DOHH2 (cell line): ENCODE data around the gene PLEKHH3.

ENCODE experiments used
- H3F3A ChIP-seq: fragments of 200-600 bp; sonication (generic), shearing (Covaris generic); 2 replicates; pipeline ENCODE4 v1.6.0; 2016; ENCODE audit warnings: antibody characterized with exemption, mild to moderate bottlenecking; ENCODE audit not compliant: control insufficient read depth, insufficient read depth
- H3K27ac ChIP-seq: fragments of 200-600 bp; sonication (generic); 2 replicates; pipeline ENCODE4 v1.5.1; 2014; ENCODE audit warnings: low read depth, mild to moderate bottlenecking, low read length, moderate library complexity
- H3K27me3 ChIP-seq: fragments of 200-600 bp; sonication (generic); 2 replicates; pipeline ENCODE4 v1.6.1; 2014; ENCODE audit warnings: mild to moderate bottlenecking, low read length, mixed read lengths; ENCODE audit not compliant: control insufficient read depth
- H3K36me3 ChIP-seq: fragments of 200-600 bp; sonication (generic); 2 replicates; pipeline ENCODE4 v1.6.1; 2014; ENCODE audit warnings: mild to moderate bottlenecking, low read length, moderate library complexity, mixed read lengths; ENCODE audit not compliant: control insufficient read depth
- H3K4me1 ChIP-seq: fragments of 200-600 bp; sonication (generic); 2 replicates; pipeline ENCODE4 v1.6.1; 2014; ENCODE audit warnings: mild to moderate bottlenecking, low read length, mixed read lengths; ENCODE audit not compliant: control insufficient read depth
- H3K4me2 ChIP-seq: fragments of 200-600 bp; sonication (generic); 2 replicates; pipeline ENCODE4 v1.6.0; 2014; ENCODE audit warnings: mild to moderate bottlenecking, low read length, moderate library complexity
- H3K4me3 ChIP-seq: fragments of 200-600 bp; sonication (generic); 2 replicates; pipeline ENCODE4 v1.5.1; 2014; ENCODE audit warnings: mild to moderate bottlenecking, low read length, mixed read lengths
- H3K79me2 ChIP-seq: fragments of 200-600 bp; sonication (generic); 2 replicates; pipeline ENCODE4 v1.6.1; 2014; ENCODE audit warnings: mild to moderate bottlenecking, low read length, mixed read lengths; ENCODE audit not compliant: control insufficient read depth
- H3K9me2 ChIP-seq: fragments of 200-600 bp; sonication (generic); replicated peaks from 2 replicates; pipeline ENCODE4 v1.6.1; 2014; ENCODE audit warnings: mild to moderate bottlenecking, low read length, mixed read lengths; ENCODE audit not compliant: control insufficient read depth
- H3K9me3 ChIP-seq: fragments of 200-600 bp; sonication (generic); 2 replicates; pipeline ENCODE4 v1.6.1; 2014; ENCODE audit warnings: antibody characterized with exemption, low read length, mixed read lengths; ENCODE audit not compliant: control insufficient read depth, insufficient read depth
- H4K20me1 ChIP-seq: fragments of 200-600 bp; sonication (generic); 2 replicates; pipeline ENCODE4 v1.6.0; 2014; ENCODE audit warnings: low read depth, mild to moderate bottlenecking, antibody characterized with exemption, low read length, moderate library complexity; ENCODE audit not compliant: control insufficient read depth, insufficient read depth
- EZH2phosphoT487 ChIP-seq: fragments of 200-600 bp; sonication (generic); IDR thresholded peaks from 2 replicates; pipeline ENCODE4 v1.6.1; 2017; ENCODE audit warnings: borderline replicate concordance, mild to moderate bottlenecking, antibody characterized with exemption, low read length, moderate library complexity, mixed read lengths
- TF ChIP-seq, protein P1 (sequence below): fragments of 200-600 bp; sonication (generic); IDR thresholded peaks from one replicate; pipeline ENCODE4 v1.5.1; 2014; ENCODE audit warnings: antibody characterized with exemption, mild to moderate bottlenecking, low read depth, low read length; ENCODE audit not compliant: poor library complexity, severe bottlenecking

PLEKHH3 gene

GRCh38 chr17:42682722-42683403, 6.1 kb upstream of the PLEKHH3 start:
- Histone ChIP-seq H3K4me1 (peaks cover 41% of the 10 kb centered on the region), H3K4me2 (peak overlapping the region; percentile 59), H4K20me1 (no peaks in the 10 kb centered on the region), H3F3A (peaks cover 9% of the 10 kb centered on the region), H3K4me3 (peak overlapping the region; percentile 37; the same call in 1 of the 2 replicates), H3K36me3 (no peaks in the 10 kb centered on the region), H3K27ac (no peak overlapping the region), H3K9me2 (no peaks in the 10 kb centered on the region), H3K27me3 (peaks cover 23% of the 10 kb centered on the region), H3K9me3 (no peaks in the 10 kb centered on the region), H3K79me2 (no peaks in the 10 kb centered on the region)
- TF ChIP-seq EZH2phosphoT487, result peak; percentile 36; the same call in 1 of the 2 replicates
- TF ChIP-seq, protein P1, sequence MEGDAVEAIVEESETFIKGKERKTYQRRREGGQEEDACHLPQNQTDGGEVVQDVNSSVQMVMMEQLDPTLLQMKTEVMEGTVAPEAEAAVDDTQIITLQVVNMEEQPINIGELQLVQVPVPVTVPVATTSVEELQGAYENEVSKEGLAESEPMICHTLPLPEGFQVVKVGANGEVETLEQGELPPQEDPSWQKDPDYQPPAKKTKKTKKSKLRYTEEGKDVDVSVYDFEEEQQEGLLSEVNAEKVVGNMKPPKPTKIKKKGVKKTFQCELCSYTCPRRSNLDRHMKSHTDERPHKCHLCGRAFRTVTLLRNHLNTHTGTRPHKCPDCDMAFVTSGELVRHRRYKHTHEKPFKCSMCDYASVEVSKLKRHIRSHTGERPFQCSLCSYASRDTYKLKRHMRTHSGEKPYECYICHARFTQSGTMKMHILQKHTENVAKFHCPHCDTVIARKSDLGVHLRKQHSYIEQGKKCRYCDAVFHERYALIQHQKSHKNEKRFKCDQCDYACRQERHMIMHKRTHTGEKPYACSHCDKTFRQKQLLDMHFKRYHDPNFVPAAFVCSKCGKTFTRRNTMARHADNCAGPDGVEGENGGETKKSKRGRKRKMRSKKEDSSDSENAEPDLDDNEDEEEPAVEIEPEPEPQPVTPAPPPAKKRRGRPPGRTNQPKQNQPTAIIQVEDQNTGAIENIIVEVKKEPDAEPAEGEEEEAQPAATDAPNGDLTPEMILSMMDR, result no peak

GRCh38 chr17:42681976-42682721, 5.4 kb upstream of the PLEKHH3 start, which contains the start of gene CNTNAP1:
TSS of gene CNTNAP1 (plus strand) at chr17:42682531. CDS start at chr17:42682830, 299 bp downstream.
- peaks cover 9% of the 10 kb centered on the region for H3F3A ChIP-seq
- H3K9me2 ChIP-seq, result no peaks in the 10 kb centered on the region
- H3K4me2 ChIP-seq, result peak within 1 kb of the TSS; percentile 59
- peaks cover 48% of the 10 kb centered on the region for H3K4me1 ChIP-seq
- H3K27ac ChIP-seq, result no peak within 1 kb of the TSS
- TF ChIP-seq, protein P1, result no peak
- no peak; the same call in 1 of the 2 replicates for TF ChIP-seq EZH2phosphoT487
- peaks cover 23% of the 10 kb centered on the region for H3K27me3 ChIP-seq
- H3K9me3 ChIP-seq, result no peaks in the 10 kb centered on the region
- H4K20me1 ChIP-seq, result no peaks in the 10 kb centered on the region
- no peaks in the 10 kb centered on the region for H3K79me2 ChIP-seq
- no peaks in the 10 kb centered on the region for H3K36me3 ChIP-seq
- H3K4me3 ChIP-seq, result peak within 1 kb of the TSS; percentile 37

GRCh38 chr17:42680331-42680808, 3.6 kb upstream of the PLEKHH3 start:
- H3K4me1 ChIP-seq, result peaks cover 62% of the 10 kb centered on the region
- H3K4me2 ChIP-seq, result peak overlapping the region; percentile 76
- H3K9me2 ChIP-seq, result no peaks in the 10 kb centered on the region
- H3K27me3 ChIP-seq, result peaks cover 36% of the 10 kb centered on the region
- H3K36me3 ChIP-seq, result no peaks in the 10 kb centered on the region
- no peak overlapping the region for H3K27ac ChIP-seq
- no peaks in the 10 kb centered on the region for H3K79me2 ChIP-seq
- H4K20me1 ChIP-seq, result no peaks in the 10 kb centered on the region
- H3K4me3 ChIP-seq, result peak overlapping the region; percentile 72
- peaks cover 9% of the 10 kb centered on the region for H3F3A ChIP-seq
- TF ChIP-seq EZH2phosphoT487, result no peak
- TF ChIP-seq, protein P1, result no peak
- no peaks in the 10 kb centered on the region for H3K9me3 ChIP-seq
